Hepatocyte (in vitro differentiated cells): ENCODE results near the gene ALPL.

Experiments
- CTCF ChIP-seq: fragments of 200-600 bp; sonication (generic); IDR thresholded peaks from 2 replicates; pipeline ENCODE4 v1.5.1; 2016; ENCODE audit warnings: antibody characterized with exemption, mild to moderate bottlenecking; ENCODE audit not compliant: poor library complexity
- EZH2 ChIP-seq: fragments of 200-600 bp; sonication (generic); IDR thresholded peaks from 2 replicates; pipeline ENCODE4 v1.6.1; 2016; ENCODE audit warnings: antibody characterized with exemption, mild to moderate bottlenecking, borderline replicate concordance
- EZH2phosphoT487 ChIP-seq: fragments of 200-600 bp; sonication (generic); IDR thresholded peaks from one replicate; pipeline ENCODE4 v1.6.1; 2018; ENCODE audit warnings: antibody characterized with exemption, mild to moderate bottlenecking, low read depth, moderate library complexity; ENCODE audit not compliant: unreplicated experiment, severe bottlenecking

- no peak for TF ChIP-seq CTCF
- TF ChIP-seq EZH2, result no peak
- TF ChIP-seq EZH2phosphoT487, result no peak
Measured at GRCh38 chr1:21589618-21590017, 80.4 kb downstream of the ALPL start.
